ENCODE data around the gene DCDC2B. TPM values are rescaled to one million over a fixed set of nuclear protein-coding genes. Genes with fewer than 3 reads are reported as not detected.

Gene DCDC2B
- total and polyA plus RNA-seq, 2 experiments from 2014 or later = 0.21 TPM; not detected in 1

DNA sequence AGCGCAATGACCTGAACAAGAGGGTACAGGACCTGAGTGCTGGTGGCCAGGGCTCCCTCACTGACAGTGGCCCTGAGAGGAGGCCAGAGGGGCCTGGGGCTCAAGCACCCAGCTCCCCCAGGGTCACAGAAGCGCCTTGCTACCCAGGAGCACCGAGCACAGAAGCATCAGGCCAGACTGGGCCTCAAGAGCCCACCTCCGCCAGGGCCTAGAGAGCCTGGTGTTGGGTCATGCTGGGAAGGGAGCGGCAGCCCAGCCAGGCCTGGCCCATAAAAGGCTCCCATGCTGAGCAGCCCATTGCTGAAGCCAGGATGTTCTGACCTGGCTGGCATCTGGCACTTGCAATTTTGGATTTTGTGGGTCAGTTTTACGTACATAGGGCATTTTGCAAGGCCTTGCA lies 13.9 kb upstream of the DCDC2B start (continued):
- TF ChIP-seq, protein P1, sequence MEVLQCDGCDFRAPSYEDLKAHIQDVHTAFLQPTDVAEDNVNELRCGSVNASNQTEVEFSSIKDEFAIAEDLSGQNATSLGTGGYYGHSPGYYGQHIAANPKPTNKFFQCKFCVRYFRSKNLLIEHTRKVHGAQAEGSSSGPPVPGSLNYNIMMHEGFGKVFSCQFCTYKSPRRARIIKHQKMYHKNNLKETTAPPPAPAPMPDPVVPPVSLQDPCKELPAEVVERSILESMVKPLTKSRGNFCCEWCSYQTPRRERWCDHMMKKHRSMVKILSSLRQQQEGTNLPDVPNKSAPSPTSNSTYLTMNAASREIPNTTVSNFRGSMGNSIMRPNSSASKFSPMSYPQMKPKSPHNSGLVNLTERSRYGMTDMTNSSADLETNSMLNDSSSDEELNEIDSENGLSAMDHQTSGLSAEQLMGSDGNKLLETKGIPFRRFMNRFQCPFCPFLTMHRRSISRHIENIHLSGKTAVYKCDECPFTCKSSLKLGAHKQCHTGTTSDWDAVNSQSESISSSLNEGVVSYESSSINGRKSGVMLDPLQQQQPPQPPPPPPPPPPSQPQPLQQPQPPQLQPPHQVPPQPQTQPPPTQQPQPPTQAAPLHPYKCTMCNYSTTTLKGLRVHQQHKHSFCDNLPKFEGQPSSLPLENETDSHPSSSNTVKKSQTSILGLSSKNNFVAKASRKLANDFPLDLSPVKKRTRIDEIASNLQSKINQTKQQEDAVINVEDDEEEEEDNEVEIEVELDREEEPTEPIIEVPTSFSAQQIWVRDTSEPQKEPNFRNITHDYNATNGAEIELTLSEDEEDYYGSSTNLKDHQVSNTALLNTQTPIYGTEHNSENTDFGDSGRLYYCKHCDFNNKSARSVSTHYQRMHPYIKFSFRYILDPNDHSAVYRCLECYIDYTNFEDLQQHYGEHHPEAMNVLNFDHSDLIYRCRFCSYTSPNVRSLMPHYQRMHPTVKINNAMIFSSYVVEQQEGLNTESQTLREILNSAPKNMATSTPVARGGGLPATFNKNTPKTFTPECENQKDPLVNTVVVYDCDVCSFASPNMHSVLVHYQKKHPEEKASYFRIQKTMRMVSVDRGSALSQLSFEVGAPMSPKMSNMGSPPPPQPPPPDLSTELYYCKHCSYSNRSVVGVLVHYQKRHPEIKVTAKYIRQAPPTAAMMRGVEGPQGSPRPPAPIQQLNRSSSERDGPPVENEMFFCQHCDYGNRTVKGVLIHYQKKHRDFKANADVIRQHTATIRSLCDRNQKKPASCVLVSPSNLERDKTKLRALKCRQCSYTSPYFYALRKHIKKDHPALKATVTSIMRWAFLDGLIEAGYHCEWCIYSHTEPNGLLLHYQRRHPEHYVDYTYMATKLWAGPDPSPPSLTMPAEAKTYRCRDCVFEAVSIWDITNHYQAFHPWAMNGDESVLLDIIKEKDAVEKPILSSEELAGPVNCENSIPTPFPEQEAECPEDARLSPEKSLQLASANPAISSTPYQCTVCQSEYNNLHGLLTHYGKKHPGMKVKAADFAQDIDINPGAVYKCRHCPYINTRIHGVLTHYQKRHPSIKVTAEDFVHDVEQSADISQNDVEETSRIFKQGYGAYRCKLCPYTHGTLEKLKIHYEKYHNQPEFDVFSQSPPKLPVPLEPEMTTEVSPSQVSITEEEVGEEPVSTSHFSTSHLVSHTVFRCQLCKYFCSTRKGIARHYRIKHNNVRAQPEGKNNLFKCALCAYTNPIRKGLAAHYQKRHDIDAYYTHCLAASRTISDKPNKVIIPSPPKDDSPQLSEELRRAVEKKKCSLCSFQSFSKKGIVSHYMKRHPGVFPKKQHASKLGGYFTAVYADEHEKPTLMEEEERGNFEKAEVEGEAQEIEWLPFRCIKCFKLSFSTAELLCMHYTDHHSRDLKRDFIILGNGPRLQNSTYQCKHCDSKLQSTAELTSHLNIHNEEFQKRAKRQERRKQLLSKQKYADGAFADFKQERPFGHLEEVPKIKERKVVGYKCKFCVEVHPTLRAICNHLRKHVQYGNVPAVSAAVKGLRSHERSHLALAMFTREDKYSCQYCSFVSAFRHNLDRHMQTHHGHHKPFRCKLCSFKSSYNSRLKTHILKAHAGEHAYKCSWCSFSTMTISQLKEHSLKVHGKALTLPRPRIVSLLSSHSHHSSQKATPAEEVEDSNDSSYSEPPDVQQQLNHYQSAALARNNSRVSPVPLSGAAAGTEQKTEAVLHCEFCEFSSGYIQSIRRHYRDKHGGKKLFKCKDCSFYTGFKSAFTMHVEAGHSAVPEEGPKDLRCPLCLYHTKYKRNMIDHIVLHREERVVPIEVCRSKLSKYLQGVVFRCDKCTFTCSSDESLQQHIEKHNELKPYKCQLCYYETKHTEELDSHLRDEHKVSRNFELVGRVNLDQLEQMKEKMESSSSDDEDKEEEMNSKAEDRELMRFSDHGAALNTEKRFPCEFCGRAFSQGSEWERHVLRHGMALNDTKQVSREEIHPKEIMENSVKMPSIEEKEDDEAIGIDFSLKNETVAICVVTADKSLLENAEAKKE (CRISPR knock-in tag; IDR thresholded peaks at IDR 0.05) = no peak
- no peak for TF ChIP-seq ZNF331 (CRISPR knock-in tag; IDR thresholded peaks at IDR 0.05; ENCODE audit: low read depth)
- no peak for TF ChIP-seq ETS1 (IDR thresholded peaks at IDR 0.05)
- TF ChIP-seq NANOG (IDR thresholded peaks at IDR 0.05; ENCODE audit: borderline replicate concordance) = no peak

DNA sequence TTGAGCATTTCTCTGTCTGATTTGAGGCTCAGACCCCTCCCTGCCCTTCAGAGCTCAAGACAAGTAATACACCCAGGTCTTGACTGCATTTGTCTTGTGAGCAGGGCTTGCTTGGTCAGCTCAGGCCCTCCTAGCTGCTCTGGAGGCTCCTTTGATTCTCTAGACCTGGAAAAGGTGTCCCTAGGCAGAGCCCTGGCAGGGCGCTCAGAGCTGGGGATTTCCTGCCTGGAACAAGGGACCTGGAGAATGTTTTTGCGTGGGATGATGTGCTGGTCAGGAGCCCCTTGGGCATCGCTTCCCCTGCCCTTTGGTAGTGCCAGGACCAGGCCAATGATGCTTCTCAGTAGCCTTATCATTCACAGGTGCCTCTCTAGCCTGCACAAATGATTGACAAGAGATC lies 13.4 kb upstream of the DCDC2B start:
- Mint-ChIP-seq H3K27me3 (ENCODE audit: insufficient read depth, low read depth, poor library complexity) (peaks cover 22% of the 10 kb centered on the region), H3K4me1 (peaks cover 30% of the 10 kb centered on the region), H3K36me3 (ENCODE audit: low read depth) (peaks cover 79% of the 10 kb centered on the region), H3K4me3 (no peak overlapping the region), H3K27ac (no peak overlapping the region), H3K9me3 (no peaks in the 10 kb centered on the region; the same call in 2 of the 3 replicates)
- H3K27ac ChIP-seq (ENCODE audit: low read depth) = no peak overlapping the region
- H3K27me3 ChIP-seq (ENCODE audit: insufficient read depth) = no peaks in the 10 kb centered on the region
- no peak overlapping the region for H3K4me2 ChIP-seq
- H4K20me1 ChIP-seq (replicated peaks; ENCODE audit: insufficient read depth) = peaks cover 4% of the 10 kb centered on the region
- H3K79me2 ChIP-seq (replicated peaks; ENCODE audit: insufficient read depth) = no peaks in the 10 kb centered on the region
- no peak overlapping the region for H3K4me3 ChIP-seq
- H3K36me3 ChIP-seq (ENCODE audit: insufficient read depth) = peaks cover 45% of the 10 kb centered on the region
- no peaks in the 10 kb centered on the region for H3K9me2 ChIP-seq (ENCODE audit: insufficient read depth)
- H2AFZ ChIP-seq = no peak overlapping the region
- peaks cover 17% of the 10 kb centered on the region for H3K4me1 ChIP-seq (ENCODE audit: insufficient read depth)
- ATAC-seq (no peak), DNase-seq (ENCODE audit: low spot score) (no peak)
- peaks cover 25% of the 10 kb centered on the region; the same call in 1 of the 2 replicates for H3F3A ChIP-seq (replicated peaks; ENCODE audit: low read depth)
- TF ChIP-seq ZNF114 (CRISPR knock-in tag; IDR thresholded peaks at IDR 0.05) (no peak), STAT1 (IDR thresholded peaks at IDR 0.05; ENCODE audit: unreplicated experiment) (no peak), ETS1 (IDR thresholded peaks at IDR 0.05) (no peak), CREB1 (CRISPR knock-in tag; IDR thresholded peaks at IDR 0.05; ENCODE audit: low read depth) (no peak), JUNB (IDR thresholded peaks at IDR 0.05; ENCODE audit: unreplicated experiment) (no peak), POLR2AphosphoS5 (IDR thresholded peaks at IDR 0.05; ENCODE audit: low read depth) (no peak), ZNF331 (CRISPR knock-in tag; IDR thresholded peaks at IDR 0.05; ENCODE audit: low read depth) (no peak), EZH2 (IDR thresholded peaks at IDR 0.05; ENCODE audit: low read depth, unreplicated experiment) (no peak)

Data from GM23338 (cell line).